Panc1 (cell line): Measurements from ENCODE around the gene SCUBE2. TPM values are rescaled to one million over a fixed set of nuclear protein-coding genes. Genes with fewer than 3 reads are reported as not detected.

ENCODE experiments used
- ATAC-seq: fragments of 200-7000 bp; cut with Tn5 transposase; 2 replicates; pipeline ENCODE4 v1.9.1; 2020; ENCODE audit warnings: mild to moderate bottlenecking, moderate library complexity
- BruUV-seq: library from RNA; stranded (reverse); fragments of 400-500 nt; replicated peaks from 2 replicates; lab custom pipeline; 2021; lab: Mats Ljungman, UMichigan
- CTCF ChIA-PET: fragments of 300-600 bp; sonication (Branson Sonifier 250); formaldehyde crosslinking; loops from one replicate; lab custom pipeline; 2022; ENCODE audit warnings: antibody characterized with exemption; lab: Charles Lee
- POLR2A ChIA-PET: fragments of 300-600 bp; sonication (Branson Sonifier 250); formaldehyde crosslinking; loops from one replicate; lab custom pipeline; 2022; ENCODE audit warnings: antibody characterized with exemption; lab: Charles Lee
- DNase-seq: peaks from one replicate; pipeline ENCODE4 v3.0.0-alpha.2; 2010; ENCODE audit warnings: low read depth, low spot score
- H3K27ac ChIP-seq: 2 replicates; pipeline ENCODE4 v1.5.1; 2011; ENCODE audit warnings: mild to moderate bottlenecking, low read length, inconsistent platforms
- H3K27me3 ChIP-seq: fragments of 200-500 bp; sonication (Bioruptor generic); 2 replicates; pipeline ENCODE4 v1.6.0; 2014; ENCODE audit warnings: low read length, inconsistent platforms; ENCODE audit not compliant: control insufficient read depth, insufficient read depth
- H3K36me3 ChIP-seq: fragments of 200-500 bp; sonication (Bioruptor generic); 2 replicates; pipeline ENCODE4 v1.5.1; 2014; ENCODE audit warnings: inconsistent platforms, mild to moderate bottlenecking, low read length, moderate library complexity; ENCODE audit not compliant: control insufficient read depth, insufficient read depth
- H3K4me1 ChIP-seq: 2 replicates; pipeline ENCODE4 v1.5.1; 2011; ENCODE audit warnings: inconsistent platforms, mild to moderate bottlenecking, low read length, moderate library complexity; ENCODE audit not compliant: control insufficient read depth, insufficient read depth
- H3K4me3 ChIP-seq, 2 experiments: 2 replicates each; pipeline ENCODE4 v1.5.1; 2011 to 2012; ENCODE audit warnings: low read depth in 2 of 2, low read length in 2 of 2, mild to moderate bottlenecking in 2 of 2, inconsistent platforms in 1 of 2, moderate library complexity in 1 of 2
- H3K9me3 ChIP-seq: fragments of 200-500 bp; sonication (Bioruptor generic); 2 replicates; pipeline ENCODE4 v1.5.1; 2014; ENCODE audit warnings: low read depth, mild to moderate bottlenecking, inconsistent platforms, low read length, moderate library complexity; ENCODE audit not compliant: control insufficient read depth, insufficient read depth
- POLR2AphosphoS5 ChIP-seq: IDR thresholded peaks from 2 replicates; pipeline ENCODE4 v1.6.1; 2012; ENCODE audit warnings: mild to moderate bottlenecking, low read depth, low read length, moderate library complexity
- REST ChIP-seq, 2 experiments: IDR thresholded peaks; 2 replicates each; pipeline ENCODE4 v1.6.1; 2011 to 2012; ENCODE audit warnings: low read depth in 2 of 2, control low read depth in 1 of 2, low read length in 1 of 2, mild to moderate bottlenecking in 1 of 2, moderate library complexity in 1 of 2; ENCODE audit not compliant: insufficient read depth in 1 of 2
- SIN3A ChIP-seq: IDR thresholded peaks from 2 replicates; pipeline ENCODE4 v1.6.1; 2012; ENCODE audit warnings: low read depth, mild to moderate bottlenecking, low read length, moderate library complexity, borderline replicate concordance; ENCODE audit not compliant: insufficient read depth
- TCF7L2 ChIP-seq: IDR thresholded peaks from 2 replicates; pipeline ENCODE4 v1.6.1; 2011; ENCODE audit warnings: mild to moderate bottlenecking, low read depth, low read length, inconsistent platforms
- in situ Hi-C: cut with HindIII; loops from 2 replicates; pipeline ENCODE4 v1.10.0; 2016; ENCODE audit warnings: low sequenced_read_pairs, low pct_unique_long_range_greater_than_20kb
- intact Hi-C: fragments of 100-400 bp; cut with micrococcal nuclease; formaldehyde crosslinking; loops from one replicate; pipeline ENCODE4 v1.10.0; 2022; ENCODE audit not compliant: unreplicated experiment
- total RNA-seq: library from RNA; stranded (reverse); gene quantifications from one replicate; pipeline ENCODE4 v1.2.1, GENCODE V29; 2021; ENCODE audit not compliant: unreplicated experiment
- TF ChIP-seq, protein P1 (sequence below): fragments of 450-650 bp; IDR thresholded peaks from 2 replicates; pipeline ENCODE4 v1.5.1; 2017; ENCODE audit warnings: mild to moderate bottlenecking

Gene SCUBE2
- total RNA-seq, 1 experiment from 2014 or later, result 2.8 TPM

DNA sequence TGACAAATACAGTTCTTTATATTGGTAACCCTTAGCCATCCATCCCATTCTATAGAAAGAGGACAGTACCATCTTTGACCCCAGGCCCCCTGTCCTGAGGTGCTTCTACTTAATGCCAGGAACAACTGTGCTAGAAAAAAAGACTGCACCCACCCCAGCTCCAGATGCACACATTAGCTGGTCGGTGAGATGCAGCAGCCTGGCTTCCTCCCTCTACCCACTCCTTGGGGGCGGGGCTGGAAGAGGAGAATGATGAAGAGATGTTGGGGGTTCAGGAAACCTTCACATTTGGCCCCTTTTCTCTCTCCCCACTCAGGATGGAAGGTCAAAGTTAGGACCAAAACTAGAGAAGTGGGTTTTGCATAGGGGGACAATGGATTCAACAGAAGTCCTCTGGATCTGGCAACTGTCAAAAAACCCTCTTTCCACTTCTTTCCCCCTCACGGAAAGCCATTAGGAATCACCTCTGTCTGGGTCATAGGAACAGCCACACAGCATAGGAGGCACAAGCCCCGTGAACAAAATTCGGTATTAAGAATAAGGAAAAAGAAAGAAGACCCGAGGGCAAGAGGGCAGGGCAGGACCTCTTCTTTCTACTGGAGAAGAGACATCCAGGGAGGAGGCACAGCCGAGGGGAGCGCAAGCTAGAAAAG lies 88.4 kb downstream of the SCUBE2 start:
- no peak for ATAC-seq
- Histone ChIP-seq H3K27me3 (no peaks in the 10 kb centered on the region), H3K4me3 (peak overlapping the region; percentile 54 to 87), H3K4me1 (peaks cover 26% of the 10 kb centered on the region), H3K9me3 (no peaks in the 10 kb centered on the region), H3K36me3 (no peaks in the 10 kb centered on the region), H3K27ac (peak overlapping the region; percentile 71)
- BruUV-seq, result TSS peak; percentile 67
- intact Hi-C loops, result no loop called here
- POLR2A ChIA-PET, result interaction anchor here (0.8 kb wide), 1 partner anchor 133 kb away, joined by 5 read pairs; no protein-coding TSS in a partner anchor
- in situ Hi-C loops, result no loop called here
- CTCF ChIA-PET, result interaction anchor here (0.6 to 0.7 kb wide), 3 partner anchors 8 to 135 kb away, joined by 3 to 15 read pairs (median 4); no protein-coding TSS in a partner anchor
- no peak for TF ChIP-seq POLR2AphosphoS5
- TF ChIP-seq, protein P1, sequence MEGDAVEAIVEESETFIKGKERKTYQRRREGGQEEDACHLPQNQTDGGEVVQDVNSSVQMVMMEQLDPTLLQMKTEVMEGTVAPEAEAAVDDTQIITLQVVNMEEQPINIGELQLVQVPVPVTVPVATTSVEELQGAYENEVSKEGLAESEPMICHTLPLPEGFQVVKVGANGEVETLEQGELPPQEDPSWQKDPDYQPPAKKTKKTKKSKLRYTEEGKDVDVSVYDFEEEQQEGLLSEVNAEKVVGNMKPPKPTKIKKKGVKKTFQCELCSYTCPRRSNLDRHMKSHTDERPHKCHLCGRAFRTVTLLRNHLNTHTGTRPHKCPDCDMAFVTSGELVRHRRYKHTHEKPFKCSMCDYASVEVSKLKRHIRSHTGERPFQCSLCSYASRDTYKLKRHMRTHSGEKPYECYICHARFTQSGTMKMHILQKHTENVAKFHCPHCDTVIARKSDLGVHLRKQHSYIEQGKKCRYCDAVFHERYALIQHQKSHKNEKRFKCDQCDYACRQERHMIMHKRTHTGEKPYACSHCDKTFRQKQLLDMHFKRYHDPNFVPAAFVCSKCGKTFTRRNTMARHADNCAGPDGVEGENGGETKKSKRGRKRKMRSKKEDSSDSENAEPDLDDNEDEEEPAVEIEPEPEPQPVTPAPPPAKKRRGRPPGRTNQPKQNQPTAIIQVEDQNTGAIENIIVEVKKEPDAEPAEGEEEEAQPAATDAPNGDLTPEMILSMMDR, result no peak
- no peak for TF ChIP-seq SIN3A
- TF ChIP-seq REST (IDR thresholded peaks at IDR 0.05; ENCODE audit: insufficient read depth in 1 of 2, low read depth in 2 of 2, low read length in 1 of 2), result no peak
- no peak for TF ChIP-seq TCF7L2
- DNase-seq, result no peak

DNA sequence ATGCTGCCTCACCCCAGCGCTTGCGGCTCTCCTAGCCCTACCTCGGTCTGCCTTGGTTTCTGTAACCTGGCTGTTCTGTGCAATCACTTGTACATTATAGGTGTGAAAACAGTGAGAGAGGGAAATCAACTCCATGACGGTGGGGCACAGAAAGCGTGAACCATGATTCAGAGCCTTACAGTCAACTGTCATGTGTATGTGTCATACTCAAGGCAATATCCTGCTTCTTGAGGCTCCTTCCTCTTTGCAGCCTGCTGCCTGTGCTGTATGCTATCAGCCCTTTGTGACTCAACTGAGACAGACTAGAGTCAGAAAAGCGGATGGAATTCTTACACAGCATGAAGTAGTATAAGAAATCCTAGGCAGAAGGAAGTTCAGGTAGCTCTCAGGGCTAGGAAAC lies 89.7 kb downstream of the SCUBE2 start:
- H3K27ac ChIP-seq, result peak overlapping the region; percentile 72
- peak overlapping the region in 1 of 2 experiments; percentile 87; a peak in 2 of 4 replicates for H3K4me3 ChIP-seq
- no TSS peak for BruUV-seq
- H3K36me3 ChIP-seq, result no peaks in the 10 kb centered on the region
- CTCF ChIA-PET, result no interaction called here
- H3K27me3 ChIP-seq, result no peaks in the 10 kb centered on the region
- POLR2A ChIA-PET, result no interaction called here
- H3K9me3 ChIP-seq, result no peaks in the 10 kb centered on the region
- no peak for TF ChIP-seq SIN3A
- TF ChIP-seq POLR2AphosphoS5, result no peak
- TF ChIP-seq, protein P1, result no peak
- TF ChIP-seq REST (IDR thresholded peaks at IDR 0.05; ENCODE audit: insufficient read depth in 1 of 2, low read depth in 2 of 2, low read length in 1 of 2), result no peak
- no peak for TF ChIP-seq TCF7L2
- peak; percentile 74 for ATAC-seq
- DNase-seq, result peak; percentile 92
- peaks cover 26% of the 10 kb centered on the region for H3K4me1 ChIP-seq
- intact Hi-C loops (no loop called here), in situ Hi-C loops (no loop called here)
